Lower leg skin (tissue), 4 donors: ENCODE measurements around the gene P2RY2. TPM values are rescaled to one million over a fixed set of nuclear protein-coding genes. Genes with fewer than 3 reads are reported as not detected.

Experiments used
- DNase-seq, 2 donors: peaks; one replicate each; pipeline ENCODE4 v3.0.0-alpha.2; 2019; ENCODE audit warnings: low spot score in 2 of 2
- H3K4me3 ChIP-seq: fragments of 200-600 bp; sonication (generic); 2 replicates; pipeline ENCODE4 v1.5.1; 2017; ENCODE audit warnings: mild to moderate bottlenecking, low read depth; ENCODE audit not compliant: poor library complexity, severe bottlenecking
- CTCF ChIP-seq, 3 donors: fragments of 450-650 bp; IDR thresholded peaks; one replicate each; pipeline ENCODE4 v1.5.1; 2016; ENCODE audit warnings: antibody characterized with exemption in 3 of 3, mild to moderate bottlenecking in 3 of 3, moderate library complexity in 2 of 3
- POLR2A ChIP-seq, 2 donors: fragments of 450-650 bp; IDR thresholded peaks; one replicate each; pipeline ENCODE4 v1.6.1; 2016 to 2017; ENCODE audit warnings: antibody characterized with exemption in 2 of 2, mild to moderate bottlenecking in 1 of 2, moderate library complexity in 1 of 2
- WGBS, 2 donors: methylation state at CpG; one replicate each; pipeline ENCODE4 v1.1.5; 2018; 5-methylcytosine and 5-hydroxymethylcytosine counted together
- intact Hi-C: fragments of 100-400 bp; cut with DNase I; formaldehyde crosslinking; loops from one replicate; pipeline ENCODE4 v1.15.0; 2023; ENCODE audit warnings: low total_unique reads
- total RNA-seq, 4 donors: library from RNA; depleted of rRNA; stranded (reverse); fragments of >200 nt; gene quantifications; one replicate each; pipeline ENCODE4 v1.1.0, GENCODE V29; 2016

The P2RY2 gene
- total RNA-seq, 4 donors from 2014 or later, result 3.2 to 8.7 (median 5.1) TPM

GRCh38 chr11:73189315-73189714 lies 28.8 kb upstream of the P2RY2 start:
- WGBS, 2 donors, result 69 to 73% methylated on average over 8 of the region's 8 CpGs
- DNase-seq, result peak in 1 of 2 donors; percentile 84
- intact Hi-C loops, result loop anchor here (10.0 kb wide), 1 partner anchor 45 kb away; no protein-coding TSS in a partner anchor
- TF ChIP-seq CTCF (IDR thresholded peaks at IDR 0.05) (no peak), POLR2A (IDR thresholded peaks at IDR 0.05) (no peak)
- no peak overlapping the region for H3K4me3 ChIP-seq

DNA sequence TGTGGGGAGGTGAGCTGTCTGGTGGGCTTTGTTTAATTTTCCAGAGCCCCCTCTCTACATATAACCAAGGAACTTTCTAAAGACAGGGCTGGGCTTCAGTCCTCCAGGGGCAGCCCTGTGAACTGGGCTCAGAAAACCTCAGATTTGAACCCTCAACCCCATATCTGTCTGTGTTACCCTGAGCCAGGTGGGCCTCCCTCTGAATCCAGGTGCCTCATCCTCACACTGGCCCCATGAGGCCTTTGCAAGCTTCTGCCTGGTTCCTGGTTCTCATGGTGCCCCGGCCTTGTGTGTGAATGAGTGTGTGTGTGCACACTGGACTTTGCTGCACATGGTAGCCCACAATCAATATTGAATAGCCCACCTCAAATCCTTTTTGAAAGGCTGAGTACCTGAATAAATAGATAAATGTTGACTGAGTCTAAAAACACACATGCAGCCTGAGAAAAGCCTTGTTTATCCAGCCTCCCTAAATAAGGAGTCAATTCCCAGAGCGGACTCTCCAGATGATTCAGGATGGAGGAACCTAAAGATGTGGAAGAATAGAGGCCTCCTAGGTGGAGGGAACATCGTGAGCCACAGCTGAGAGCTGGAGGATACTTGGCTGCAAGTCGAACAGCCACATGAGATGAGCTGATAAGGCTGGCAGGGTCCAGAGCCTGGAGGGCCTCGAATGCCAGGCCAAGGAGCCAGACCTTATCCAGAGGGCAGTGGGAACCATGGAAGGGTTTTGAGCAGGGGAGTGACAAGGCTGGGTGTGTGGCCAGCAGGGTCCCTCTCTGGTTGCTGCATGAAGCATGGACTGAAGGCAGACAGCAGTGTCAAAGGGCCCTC lies 28.1 kb upstream of the P2RY2 start:
- TF ChIP-seq CTCF (IDR thresholded peaks at IDR 0.05) (no peak), POLR2A (IDR thresholded peaks at IDR 0.05) (no peak)
- no peak overlapping the region for H3K4me3 ChIP-seq
- DNase-seq, result peak in 1 of 2 donors; percentile 64
- WGBS, 2 donors, result 70 to 73% methylated on average over 5 of the region's 5 CpGs
- intact Hi-C loops, result loop anchor here (10.0 kb wide), 1 partner anchor 45 kb away; no protein-coding TSS in a partner anchor

GRCh38 chr11:73190557-73190885 lies 27.6 kb upstream of the P2RY2 start:
- TF ChIP-seq POLR2A (IDR thresholded peaks at IDR 0.05), result no peak
- no peak for TF ChIP-seq CTCF (IDR thresholded peaks at IDR 0.05)
- DNase-seq, result peak in 1 of 2 donors; percentile 59
- intact Hi-C loops, result no loop called here
- H3K4me3 ChIP-seq, result no peak overlapping the region
- WGBS, 2 donors, result 93 to 95% methylated on average over 3 of the region's 3 CpGs

GRCh38 chr11:73191151-73191550 lies 26.9 kb upstream of the P2RY2 start:
- peak in 1 of 2 donors; percentile 86 for DNase-seq
- 55 to 61% methylated on average over 5 to 6 of the region's 6 CpGs for WGBS, 2 donors
- TF ChIP-seq POLR2A (IDR thresholded peaks at IDR 0.05) (no peak), CTCF (IDR thresholded peaks at IDR 0.05) (no peak)
- H3K4me3 ChIP-seq, result no peak overlapping the region
- intact Hi-C loops, result no loop called here

DNA sequence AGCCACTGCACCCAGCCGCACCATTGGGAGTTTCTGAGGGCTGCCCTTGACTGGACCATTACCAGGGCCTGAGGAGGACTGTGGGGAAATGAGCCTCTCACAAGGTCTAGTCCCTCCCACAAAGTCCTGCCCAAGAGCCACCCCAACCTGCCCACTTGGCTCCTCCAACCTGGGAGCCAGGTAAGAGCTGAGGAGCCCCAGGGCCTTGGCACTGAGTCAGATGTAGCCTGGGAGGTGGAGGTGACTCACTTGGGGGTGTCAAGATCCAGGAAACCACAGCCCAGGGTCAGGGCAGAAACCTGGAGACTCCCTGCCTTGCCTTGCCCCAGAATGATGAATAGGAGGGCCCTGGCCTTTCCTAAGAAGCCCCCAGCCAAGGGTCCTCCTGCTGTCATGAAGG lies 25.8 kb upstream of the P2RY2 start:
- WGBS, 2 donors, result 29 to 33% methylated on average over 1 of the region's 1 CpG
- intact Hi-C loops, result no loop called here
- DNase-seq, result peak; percentile 54 to 88
- no peak overlapping the region for H3K4me3 ChIP-seq
- TF ChIP-seq CTCF (IDR thresholded peaks at IDR 0.05), result no peak
- TF ChIP-seq POLR2A (IDR thresholded peaks at IDR 0.05), result no peak
